GM19397 (cell line): ENCODE results near the gene ARID4B.
"Not testable (repeated sequence)": the region's sequence is repeated elsewhere in the genome, so short reads cannot be mapped to it uniquely, and the experiment has no call there.

Experiments
- ATAC-seq: cut with Tn5 transposase; IDR thresholded peaks from one replicate; pipeline ENCODE4 v1.9.1; 2021; ENCODE audit warnings: mild to moderate bottlenecking, moderate library complexity; ENCODE audit not compliant: unreplicated experiment

Gene ARID4B, protein sequence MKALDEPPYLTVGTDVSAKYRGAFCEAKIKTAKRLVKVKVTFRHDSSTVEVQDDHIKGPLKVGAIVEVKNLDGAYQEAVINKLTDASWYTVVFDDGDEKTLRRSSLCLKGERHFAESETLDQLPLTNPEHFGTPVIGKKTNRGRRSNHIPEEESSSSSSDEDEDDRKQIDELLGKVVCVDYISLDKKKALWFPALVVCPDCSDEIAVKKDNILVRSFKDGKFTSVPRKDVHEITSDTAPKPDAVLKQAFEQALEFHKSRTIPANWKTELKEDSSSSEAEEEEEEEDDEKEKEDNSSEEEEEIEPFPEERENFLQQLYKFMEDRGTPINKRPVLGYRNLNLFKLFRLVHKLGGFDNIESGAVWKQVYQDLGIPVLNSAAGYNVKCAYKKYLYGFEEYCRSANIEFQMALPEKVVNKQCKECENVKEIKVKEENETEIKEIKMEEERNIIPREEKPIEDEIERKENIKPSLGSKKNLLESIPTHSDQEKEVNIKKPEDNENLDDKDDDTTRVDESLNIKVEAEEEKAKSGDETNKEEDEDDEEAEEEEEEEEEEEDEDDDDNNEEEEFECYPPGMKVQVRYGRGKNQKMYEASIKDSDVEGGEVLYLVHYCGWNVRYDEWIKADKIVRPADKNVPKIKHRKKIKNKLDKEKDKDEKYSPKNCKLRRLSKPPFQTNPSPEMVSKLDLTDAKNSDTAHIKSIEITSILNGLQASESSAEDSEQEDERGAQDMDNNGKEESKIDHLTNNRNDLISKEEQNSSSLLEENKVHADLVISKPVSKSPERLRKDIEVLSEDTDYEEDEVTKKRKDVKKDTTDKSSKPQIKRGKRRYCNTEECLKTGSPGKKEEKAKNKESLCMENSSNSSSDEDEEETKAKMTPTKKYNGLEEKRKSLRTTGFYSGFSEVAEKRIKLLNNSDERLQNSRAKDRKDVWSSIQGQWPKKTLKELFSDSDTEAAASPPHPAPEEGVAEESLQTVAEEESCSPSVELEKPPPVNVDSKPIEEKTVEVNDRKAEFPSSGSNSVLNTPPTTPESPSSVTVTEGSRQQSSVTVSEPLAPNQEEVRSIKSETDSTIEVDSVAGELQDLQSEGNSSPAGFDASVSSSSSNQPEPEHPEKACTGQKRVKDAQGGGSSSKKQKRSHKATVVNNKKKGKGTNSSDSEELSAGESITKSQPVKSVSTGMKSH (N-terminal part only)

GRCh38 chr1:235327559-235328270 is at the start of gene ARID4B:
Gene ARID4B (minus strand): TSS chr1:235328179. CDS start chr1:235326919, 1,260 bp downstream.
- peak; percentile 8 for ATAC-seq

- ATAC-seq, result no peak
Measured at GRCh38 chr1:235375919-235376605, 48.1 kb upstream of the ARID4B start.

DNA sequence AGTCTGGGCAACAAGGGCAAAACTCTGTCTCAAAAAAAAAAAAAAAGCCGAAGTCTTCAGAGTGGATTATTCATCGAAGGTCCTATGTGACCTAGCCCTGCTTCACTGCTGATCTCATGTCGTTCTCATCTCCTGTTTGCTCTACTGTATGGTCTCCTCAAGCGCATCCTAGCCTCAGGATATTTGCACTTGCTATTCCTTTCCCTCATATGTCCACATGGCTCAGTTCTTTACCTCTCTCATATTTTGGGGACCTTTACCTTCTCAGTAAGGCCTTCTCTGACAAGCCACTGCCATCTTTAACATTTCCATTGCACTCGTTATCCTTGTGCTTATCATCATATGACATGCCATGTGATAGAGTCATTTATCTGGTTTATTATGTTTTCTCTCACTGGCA is 41.8 kb upstream of the ARID4B start:
- ATAC-seq, result no peak

DNA sequence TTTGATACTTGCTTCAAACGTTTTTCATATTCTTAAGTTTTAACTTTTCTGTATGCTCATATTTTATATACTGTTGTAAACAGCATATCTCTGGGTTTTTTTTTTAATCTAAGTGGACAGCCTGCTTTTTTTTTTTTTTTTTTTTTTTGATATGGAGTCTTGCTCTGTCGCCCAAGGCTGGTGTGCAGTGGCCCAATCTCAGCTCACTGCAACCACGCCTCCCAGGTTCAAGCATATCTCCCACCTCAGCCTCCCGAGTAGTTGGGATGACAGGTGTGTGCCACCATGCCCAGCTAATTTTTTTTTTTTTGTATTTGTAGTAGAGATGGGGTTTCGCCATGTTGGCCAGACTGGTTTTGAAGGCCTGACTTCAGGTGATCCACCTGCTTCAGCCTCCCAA is 40.4 kb upstream of the ARID4B start:
- ATAC-seq, result no peak

GRCh38 chr1:235367000-235367908 is 39.3 kb upstream of the ARID4B start, which contains the start of gene TBCE:
Gene TBCE (plus strand): TSS chr1:235367427. CDS start chr1:235380050, 12,623 bp downstream.
- ATAC-seq, result peak; percentile 100

GRCh38 chr1:235366286-235366685 is 38.3 kb upstream of the ARID4B start:
- no peak for ATAC-seq

GRCh38 chr1:235364189-235364588 is 36.2 kb upstream of the ARID4B start:
- ATAC-seq, result not testable (repeated sequence)

DNA sequence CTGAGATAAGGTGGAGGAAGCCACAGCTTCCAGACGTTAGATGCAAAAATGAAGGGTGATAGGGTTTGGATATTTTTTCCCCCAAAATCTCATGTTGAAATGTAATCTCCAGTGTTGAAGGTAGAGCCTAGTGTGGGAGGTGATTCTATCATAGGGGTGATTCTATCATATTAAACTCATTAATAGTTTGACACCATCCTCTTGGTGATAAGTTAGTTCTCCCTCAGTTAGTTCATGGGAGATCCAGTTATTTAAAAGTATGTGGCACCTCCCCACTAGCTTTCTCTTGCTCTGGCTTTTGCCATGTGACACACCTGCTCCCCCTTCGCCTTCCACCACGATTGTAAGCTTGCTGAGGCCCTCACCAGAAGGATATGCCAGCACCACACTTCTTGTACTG is 30.9 kb upstream of the ARID4B start:
- no peak for ATAC-seq

DNA sequence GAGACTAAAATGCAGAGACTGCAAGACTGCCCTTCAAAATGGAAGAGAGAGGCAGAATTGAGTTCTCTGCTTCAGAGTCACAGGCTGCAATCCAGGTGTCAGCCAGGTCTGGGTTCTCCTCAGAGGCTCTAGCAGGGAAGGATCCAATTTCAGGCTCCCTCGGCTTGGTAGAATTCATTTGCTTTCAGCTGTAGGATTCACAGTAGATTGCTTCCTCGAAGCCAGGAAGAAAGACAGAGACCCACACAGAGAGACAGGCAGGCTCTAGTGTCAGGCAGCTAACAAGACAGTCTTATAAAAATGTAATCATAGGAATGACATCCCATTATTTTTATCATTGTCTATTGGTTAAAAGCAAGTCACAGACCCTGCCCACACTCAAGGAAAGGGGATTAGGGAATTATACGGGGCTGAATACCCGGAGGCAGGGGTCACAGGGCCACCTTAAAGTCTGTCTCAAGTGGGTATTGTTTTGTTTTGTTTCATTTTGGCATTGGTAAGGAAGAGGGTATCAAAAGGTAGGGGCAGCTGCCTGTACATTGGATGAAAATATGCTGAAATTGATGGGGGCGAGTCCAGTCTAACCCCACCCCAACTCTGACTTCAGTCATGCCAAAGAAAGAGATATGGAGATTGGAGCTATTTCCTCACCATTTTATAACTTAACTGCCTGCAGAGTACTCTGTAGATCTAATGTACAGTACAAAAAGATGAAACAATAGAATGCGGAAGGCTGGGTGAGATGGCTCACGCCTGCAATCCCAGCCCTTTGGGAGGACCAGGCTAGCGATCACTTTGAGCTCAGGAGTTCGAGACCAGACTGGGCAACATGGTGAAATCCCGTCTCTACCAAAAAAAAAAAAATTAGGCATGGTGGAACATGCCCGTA is 29.8 kb upstream of the ARID4B start:
- ATAC-seq, result no peak

DNA sequence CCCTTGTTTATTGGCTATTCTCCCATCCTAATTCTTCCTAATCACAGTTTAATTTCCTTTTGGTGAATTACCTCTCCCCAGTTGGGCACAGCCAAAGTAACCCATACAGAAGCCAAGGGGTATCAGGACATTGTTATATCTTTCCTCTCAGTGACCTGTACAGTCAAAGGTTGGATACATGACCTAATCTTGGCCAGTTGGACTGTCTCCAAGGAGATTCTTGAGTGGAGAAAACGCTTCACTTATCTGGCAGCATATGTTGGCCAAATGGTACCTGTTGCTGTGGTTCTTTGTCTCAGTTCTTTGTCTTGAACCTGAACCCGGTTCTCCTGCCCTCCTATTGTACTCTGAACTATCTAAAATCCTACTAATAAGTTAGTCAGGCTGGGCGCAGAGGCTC is 23.9 kb upstream of the ARID4B start:
- no peak for ATAC-seq

DNA sequence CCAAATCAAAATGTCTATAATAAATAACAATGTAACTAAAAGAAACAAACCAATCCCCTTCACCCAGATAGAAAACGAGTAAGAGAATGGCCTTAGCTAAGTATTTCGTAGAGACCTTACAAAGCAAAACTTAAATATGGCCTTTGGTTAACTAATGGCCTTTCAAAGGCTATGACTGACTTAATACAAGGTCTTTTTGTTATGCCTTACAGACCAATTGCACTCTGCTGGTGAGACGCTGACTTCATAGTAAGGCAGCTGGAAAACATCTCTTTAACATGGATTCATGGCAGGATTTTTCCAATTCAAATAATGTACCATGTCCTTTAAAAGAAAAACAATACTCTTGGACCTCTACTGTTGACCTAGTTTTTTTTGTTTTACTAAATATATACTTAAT is 23.5 kb upstream of the ARID4B start:
- ATAC-seq, result no peak

- no peak for ATAC-seq
Measured at GRCh38 chr1:235343726-235344125, 15.7 kb upstream of the ARID4B start.

DNA sequence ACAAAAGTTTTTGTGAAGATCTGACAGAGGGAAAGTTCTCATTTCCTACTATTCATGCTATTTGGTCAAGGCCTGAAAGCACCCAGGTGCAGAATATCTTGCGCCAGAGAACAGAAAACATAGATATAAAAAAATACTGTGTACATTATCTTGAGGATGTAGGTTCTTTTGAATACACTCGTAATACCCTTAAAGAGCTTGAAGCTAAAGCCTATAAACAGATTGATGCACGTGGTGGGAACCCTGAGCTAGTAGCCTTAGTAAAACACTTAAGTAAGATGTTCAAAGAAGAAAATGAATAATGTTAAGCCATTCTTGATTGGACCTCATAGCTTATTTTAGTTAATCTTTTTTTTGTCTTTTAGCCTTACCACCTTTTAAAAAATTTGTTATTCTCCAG is 14.5 kb upstream of the ARID4B start:
- no peak for ATAC-seq

DNA sequence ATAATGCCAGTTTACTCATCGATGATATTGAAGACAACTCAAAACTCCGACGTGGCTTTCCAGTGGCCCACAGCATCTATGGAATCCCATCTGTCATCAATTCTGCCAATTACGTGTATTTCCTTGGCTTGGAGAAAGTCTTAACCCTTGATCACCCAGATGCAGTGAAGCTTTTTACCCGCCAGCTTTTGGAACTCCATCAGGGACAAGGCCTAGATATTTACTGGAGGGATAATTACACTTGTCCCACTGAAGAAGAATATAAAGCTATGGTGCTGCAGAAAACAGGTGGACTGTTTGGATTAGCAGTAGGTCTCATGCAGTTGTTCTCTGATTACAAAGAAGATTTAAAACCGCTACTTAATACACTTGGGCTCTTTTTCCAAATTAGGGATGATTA is 14.1 kb upstream of the ARID4B start:
- no peak for ATAC-seq

GRCh38 chr1:235341334-235341733 is 13.4 kb upstream of the ARID4B start:
- ATAC-seq, result no peak

GRCh38 chr1:235339746-235340145 is 11.8 kb upstream of the ARID4B start:
- no peak for ATAC-seq

DNA sequence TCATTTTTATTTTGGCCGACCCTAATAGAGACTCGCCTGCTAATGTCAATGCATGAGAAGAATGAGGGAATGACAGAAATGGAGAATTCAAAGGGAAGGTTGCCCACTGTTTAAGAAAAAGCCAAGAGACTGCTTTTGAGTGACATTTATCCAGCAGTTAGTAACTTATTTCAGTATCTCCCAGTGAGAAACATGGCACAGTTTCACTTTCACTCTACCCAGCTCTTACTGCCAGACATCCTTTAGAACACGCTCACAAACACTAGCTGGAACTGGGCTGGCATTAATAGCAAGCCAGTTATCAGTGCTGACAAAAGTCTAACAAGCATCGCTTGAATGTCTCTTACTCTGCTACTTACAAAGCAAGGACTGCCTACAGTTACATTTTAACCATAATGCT is 8.9 kb upstream of the ARID4B start:
- ATAC-seq, result no peak

DNA sequence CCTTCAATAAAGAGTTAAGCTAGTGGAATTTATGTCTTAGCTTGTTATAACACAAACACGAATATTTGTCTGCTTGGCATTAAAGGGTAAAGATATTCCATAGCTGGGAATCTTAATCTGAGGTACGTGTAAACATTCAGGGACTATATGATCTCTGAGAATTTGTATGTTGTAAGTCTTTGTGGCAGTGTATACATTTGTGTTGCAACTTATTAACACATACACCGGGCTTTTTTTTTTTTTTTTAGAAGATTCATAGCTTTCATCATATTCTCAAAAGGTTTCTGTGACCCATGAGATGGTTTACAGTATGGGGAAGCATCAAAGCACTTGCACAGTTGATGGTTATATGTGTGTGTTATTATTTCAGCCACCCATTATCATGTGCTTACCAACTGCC is 3.4 kb upstream of the ARID4B start:
- ATAC-seq, result no peak
